GM18873 (cell line): ENCODE data around the gene DDN.
A peak's percentile ranks its signal among the peaks of the same experiment; 100 is the strongest.

Experiments
- ATAC-seq: cut with Tn5 transposase; IDR thresholded peaks from one replicate; pipeline ENCODE4 v1.9.1; 2021; ENCODE audit warnings: mild to moderate bottlenecking, moderate library complexity, moderate number of reproducible peaks; ENCODE audit not compliant: unreplicated experiment, low FRiP score

DDN gene

DNA sequence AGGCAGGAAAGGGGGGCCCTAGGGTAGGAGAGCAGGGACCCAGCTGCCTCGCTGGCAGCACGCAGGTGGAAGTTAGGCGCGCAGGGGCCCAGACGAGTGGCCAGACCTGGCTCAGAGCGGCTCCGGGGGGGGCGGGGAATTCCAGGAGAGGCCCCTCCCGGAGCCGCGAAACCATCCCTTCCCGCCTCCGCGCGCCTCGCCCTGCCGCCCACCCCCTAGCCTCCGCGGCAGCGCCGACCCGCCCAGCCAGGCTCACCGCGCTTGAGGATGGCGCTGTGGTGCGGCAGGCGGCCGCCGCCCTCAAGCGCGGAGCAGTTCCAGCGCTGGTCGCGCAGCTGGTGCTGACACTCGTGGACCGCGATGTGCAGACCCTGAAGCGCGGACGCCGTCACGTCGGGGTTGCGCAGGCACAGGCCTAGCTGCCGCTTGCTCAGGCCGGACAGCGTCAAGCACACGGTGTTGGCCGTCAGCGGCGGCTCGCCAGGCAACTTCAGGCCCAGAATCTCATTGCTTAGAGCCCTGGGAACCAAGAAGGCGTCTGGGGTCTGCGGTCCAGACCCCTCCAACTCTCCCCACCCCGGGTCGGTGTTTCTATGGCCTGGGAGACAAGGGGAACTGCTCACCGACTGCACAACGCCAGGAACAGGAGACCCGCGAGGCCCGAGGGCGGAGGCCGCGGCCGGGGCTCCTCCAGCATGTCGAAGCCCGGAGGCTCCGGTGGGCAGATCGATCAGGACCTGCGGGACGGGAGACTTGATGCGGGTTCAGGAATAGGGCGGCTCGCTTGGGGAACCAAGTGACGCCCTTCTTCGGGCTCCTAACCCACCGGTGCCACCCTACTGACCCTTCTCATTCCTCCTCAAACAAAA lies 29.1 kb downstream of the DDN start:
- ATAC-seq = no peak

DNA sequence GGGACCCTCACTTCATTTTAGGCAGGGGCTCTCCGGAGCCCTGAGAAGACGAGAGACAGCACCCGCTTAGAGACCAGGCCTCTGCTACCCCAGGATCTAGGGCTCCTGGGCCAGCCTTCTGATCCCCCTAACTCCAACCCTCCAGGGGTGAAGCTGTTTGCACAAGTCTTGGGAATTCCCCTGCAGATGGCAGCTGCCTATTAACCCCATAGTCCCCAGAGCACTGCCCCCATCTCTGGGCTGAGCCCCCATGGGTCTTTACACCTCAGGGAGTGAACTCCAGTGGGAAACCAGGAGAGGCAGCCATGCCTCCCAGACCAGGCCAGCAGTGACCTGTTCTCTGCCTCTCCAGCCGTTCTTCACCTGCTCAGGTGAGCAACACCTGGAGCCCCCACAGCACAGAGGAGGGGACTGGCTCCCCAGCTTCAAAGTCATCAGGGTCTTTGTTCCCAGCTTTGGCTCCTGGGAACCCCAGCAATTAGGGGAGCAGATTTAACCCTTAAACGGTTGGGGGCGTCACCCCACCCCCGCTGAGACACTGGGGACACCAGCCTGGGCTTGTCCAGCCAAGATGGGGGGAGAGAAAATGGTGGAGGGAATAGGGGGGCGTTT lies 29.9 kb downstream of the DDN start:
- ATAC-seq = no peak

DNA sequence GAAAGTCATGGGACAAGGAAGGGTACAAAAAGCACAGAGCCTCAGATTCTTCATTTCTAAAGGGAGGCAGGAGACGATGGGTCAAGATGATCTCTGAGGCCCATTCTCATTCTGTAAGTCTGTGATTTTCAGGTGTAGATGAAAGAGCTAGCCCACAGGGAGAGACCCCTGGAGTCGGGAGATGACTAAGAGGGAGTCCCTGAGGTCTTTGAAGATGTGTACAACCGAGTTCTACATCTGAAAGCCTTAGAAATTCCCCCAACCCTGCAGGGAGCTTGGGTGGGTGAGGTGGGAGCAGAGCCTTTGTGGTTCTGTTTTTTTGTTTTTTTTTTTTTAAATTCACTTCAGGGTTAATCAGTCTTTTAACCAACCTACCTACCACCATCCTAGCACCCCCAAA lies 30.7 kb downstream of the DDN start:
- ATAC-seq = no peak

DNA sequence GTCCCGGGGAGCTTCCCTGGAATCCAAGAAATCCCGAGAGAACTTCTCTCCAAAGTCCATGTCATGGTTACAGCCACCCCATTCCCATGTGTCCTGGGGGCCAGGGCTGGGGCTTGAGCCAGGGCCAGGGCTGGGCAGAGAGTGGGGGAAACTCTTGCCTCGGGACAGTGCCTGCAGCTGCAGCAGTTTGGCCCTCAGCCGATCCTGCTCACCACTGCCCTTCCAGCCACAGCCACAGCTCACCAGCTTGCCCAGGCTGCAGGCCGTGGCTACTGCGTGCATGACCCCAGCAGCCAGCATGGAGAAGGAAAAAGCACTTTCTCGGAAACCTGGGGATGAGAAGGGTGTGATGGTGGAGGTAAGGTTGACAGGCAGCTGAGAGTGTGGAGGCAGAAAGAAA lies 31.2 kb downstream of the DDN start:
- ATAC-seq = no peak

DNA sequence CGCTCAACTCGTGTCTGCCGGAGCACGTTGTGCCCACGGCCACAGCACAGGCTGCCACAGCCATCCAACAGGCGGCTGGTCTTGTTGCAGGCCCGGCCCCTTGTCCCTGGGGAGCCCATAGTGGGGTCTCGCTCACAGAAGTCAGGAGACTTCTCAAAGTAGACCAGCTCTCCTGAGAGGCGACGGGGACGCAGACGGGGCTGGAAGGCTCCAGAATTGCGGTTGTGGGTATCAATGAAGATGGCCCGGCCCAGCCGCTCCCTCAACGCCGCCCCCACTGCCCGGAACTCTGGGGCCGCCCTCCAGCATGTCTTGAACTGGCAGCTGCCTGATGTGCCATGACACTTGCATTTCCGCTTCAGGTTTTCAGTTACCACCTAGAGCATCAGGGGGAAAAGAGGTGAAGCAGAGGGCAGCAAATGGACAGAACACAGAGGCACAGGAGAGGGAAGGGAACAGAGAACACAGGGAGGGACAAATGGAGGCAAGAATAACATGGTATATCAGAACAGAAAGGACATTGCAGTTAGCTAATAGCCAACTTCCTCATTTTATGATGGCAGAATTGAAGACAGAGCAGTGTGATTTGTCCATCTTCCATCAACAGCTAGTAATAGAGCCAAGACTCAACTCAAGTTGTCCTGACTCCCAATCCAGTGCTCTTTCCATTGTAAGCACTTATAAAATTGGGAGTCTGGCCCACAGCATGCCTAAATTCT lies 32.8 kb downstream of the DDN start:
- no peak for ATAC-seq

DNA sequence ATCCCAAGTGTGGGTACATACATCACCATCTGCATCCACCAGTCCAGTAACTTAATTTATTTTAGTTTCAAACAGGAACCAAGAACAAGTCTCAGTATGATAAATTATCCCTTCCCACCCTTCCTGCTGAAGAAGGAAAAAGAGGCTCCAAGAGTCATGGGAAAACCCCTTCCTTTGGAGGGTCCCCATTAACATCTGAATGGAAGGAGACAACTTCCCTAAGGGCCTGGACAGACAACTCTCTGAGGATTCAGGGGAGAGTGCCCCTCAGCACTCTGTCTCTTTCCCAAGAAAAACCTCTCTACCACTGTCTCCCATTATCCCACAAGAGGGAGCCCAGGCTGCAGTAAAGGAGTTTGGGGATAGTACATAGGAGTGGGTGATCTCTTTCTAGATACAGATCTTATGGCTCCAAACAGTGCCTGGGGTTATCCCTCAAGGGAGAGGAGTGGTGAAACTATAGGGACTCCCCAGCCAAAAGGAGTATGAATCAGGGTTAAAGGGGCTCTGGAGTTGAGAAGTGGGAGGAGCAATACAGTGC lies 33.8 kb downstream of the DDN start:
- no peak for ATAC-seq

DNA sequence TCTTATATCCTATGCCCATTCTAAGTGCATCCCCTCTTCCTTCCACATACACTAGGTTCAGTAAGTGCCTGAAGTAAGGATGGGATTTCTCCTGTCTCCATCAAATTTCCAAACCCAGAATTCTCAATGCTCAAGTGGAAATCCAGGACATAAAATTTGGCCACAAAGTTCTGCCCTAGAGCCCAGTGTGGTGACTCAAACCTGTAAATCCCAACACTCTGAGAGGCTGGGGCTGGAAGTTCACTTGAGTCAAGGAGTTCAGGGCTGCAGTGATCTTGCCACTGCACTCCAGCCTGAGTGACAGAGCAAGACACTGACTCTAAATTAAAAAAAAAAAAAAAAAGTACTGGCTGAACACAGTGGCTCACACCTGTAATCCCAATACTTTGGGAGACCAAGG lies 37.4 kb downstream of the DDN start:
- ATAC-seq = no peak

DNA sequence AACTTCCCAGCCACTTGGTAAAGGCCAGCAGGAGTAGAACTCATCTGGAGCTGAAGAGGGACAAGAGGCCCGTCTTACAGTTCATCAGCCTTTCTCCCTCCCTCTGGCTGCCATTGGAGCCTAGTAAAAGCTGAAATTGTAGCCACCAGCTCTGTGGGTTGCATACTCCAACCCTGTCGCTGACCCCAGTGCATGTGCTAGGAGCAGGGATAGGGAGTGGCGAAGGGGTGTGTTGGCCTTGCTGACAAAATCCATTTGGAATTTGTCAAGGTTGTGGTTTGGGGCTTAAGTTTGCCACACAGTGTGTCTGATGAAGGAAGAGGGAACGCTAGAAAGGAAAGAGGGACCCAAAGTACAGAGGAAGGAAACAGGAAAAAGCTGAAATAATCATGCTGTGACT lies 37.8 kb downstream of the DDN start:
- ATAC-seq = no peak

DNA sequence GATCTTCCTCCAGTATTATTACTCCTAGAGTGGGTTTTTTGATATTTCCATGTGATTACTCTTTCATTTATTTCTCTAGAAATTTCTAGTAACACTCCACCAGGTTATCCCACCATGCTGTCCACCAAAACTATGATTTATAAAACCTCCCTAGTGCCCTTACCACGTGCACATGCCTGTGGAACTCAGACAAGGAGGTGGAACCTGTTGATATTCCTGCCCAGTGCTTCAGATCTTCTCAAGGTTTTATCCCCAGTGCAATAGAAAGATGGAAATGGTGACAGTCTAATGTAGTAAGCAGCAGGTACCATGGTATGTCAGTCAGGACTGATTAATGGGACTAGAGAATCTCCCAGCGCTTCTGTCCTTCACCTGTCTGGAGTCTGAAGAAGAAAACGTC lies 38.3 kb downstream of the DDN start:
- ATAC-seq = no peak

DNA sequence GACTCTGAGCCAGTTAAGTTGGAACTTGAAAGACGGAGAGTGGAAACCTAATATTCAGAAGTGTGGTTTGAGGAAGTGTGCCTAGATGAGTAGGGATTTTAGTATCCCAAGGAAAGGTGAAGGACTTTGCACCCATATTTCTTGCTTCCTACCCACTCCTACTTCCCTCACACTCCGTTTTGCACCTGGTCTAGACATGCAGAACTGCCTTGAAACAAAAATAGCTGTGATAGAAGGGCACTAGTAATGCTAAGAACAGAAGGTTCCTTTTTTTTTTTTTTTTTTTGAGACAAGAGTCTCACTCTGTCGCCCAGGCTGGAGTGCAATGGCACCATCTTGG lies 41.2 kb downstream of the DDN start:
- ATAC-seq = no peak

DNA sequence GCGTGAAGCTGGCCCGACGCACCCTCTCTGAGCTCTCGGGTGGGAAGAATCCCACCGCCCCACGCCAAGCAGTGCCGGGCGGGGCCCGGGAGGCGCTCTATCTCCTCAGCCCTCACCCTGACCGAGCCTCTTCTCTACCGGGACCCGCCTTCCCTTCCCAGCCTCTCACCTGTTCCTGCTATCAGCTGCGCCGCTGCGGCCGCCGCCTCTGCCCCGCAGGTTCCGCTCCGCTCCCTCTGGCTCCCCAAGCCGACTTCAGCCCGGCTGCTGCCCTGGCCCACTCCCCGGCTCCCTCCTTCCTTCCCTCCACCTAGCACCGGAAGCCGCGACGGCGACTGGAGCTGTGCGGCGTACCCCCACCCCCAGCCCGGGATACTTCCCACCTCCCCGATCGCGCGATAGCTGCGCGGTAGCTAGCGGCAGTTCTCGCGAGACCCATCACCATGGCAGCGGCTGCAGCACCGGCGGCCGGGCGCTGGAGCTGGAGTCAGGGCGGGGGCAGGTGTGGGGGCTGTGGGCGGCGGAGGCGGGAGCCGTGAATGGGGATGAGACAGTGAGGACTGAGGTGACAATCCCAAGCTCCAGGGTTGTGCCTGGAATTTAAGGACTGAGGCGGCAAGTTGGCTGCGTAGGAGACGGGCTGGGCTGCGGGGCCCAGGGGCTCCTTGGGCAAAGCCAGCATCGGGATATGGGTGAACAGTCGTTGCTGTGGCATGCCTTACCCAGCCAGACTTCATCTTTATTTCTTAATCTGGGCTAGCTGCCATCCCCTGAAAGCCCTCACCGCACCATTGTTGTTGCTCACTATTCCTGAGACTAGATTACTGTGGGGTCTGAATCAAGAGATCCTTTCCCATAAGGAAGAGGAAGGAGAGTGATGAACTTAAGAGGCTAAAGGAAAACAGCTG lies 41.8 kb downstream of the DDN start, which contains the start of gene ARF3:
Gene ARF3, minus strand, starts transcription at position 347 of the 908 bp plus-strand sequence. CDS start 16,392 bp downstream, outside the sequence.
- ATAC-seq = peak; percentile 85

DNA sequence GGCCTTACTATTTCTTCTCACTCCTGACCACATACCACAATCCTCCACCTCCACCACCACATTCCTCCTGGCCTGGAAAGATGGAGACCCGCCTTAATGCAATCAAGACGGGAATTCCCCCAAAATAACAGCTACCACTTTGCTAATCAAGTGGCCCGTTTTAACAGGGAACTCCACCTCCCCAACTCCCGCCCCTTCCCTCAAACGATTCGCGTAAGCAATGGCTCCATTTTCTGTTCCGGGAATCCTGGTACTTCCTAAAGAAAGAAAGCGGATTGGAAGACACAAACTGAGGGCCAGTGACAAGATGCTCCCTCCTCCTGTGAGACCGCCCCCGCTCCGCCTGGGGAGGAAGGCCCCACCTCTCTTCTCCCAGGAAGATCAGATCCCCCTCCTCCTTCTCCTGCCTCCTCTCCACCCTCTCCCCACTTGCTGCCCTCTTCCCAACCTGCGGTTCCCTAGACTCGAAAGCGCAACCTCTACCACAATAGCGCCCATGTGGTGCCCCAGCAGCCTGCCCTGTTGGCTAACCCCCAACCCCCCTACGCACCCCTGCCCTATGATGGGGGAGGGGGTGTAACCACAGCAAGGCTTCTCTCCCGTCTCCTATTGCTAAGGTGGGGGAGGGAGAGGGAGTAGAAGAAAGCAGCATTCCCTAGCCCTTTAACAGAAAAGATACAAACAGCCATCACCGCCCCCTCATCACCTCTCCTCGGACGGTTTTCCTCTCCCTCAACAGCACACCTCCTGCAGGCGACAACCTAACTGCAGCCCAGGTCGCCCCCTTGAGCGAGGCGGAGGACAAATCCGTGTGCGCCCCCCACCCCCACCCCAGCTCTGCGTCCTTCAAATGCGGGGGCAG lies 42.7 kb downstream of the DDN start:
- no peak for ATAC-seq

DNA sequence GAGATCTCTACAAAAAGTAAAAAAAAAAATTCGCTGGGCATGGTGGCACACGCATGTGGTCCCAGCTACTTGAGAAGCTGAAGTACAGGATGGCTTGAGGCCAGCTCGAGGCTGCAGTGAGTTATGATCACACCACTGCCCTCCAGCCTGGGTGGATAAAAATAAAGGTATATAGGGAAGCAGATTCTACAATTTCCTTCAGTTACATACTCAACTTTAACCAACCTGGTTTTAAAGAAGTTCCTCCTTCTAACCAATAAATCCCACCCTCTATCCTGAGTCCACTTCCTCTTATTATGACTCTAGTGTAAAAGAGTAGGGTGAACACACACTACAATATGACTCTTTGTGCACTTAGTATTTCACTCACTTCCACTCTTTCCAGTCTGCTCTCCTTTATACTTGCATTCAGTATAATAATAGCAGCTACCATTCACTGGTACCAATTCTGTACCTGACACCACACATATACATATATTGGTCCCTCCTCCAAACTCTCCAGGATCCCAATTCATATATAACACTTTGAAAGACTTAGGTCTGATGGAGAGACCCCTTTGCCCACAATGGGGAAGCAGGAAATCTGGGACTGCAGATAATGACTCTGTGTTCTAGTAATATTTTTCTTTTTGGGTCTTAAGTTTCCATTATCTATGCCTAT lies 44.2 kb downstream of the DDN start:
- no peak for ATAC-seq

DNA sequence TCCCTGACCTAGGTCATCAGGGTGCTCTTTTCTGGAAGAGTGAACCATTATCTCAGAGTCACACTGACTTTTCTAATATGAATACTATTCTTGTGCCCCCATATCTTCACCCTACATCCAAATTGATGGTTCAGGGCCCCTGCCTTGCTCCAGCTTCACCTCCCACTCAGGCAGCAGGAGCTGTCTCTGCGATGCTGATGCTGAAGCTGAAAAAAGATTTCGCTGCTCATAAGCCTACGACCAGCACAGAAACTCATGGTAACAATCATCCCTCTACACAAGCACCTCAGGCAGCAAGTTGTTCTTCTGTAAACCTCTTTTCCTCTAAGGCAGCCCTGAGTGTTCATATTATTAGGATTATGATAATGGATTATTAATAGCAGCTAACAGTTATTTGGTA lies 45.1 kb downstream of the DDN start:
- ATAC-seq = no peak

DNA sequence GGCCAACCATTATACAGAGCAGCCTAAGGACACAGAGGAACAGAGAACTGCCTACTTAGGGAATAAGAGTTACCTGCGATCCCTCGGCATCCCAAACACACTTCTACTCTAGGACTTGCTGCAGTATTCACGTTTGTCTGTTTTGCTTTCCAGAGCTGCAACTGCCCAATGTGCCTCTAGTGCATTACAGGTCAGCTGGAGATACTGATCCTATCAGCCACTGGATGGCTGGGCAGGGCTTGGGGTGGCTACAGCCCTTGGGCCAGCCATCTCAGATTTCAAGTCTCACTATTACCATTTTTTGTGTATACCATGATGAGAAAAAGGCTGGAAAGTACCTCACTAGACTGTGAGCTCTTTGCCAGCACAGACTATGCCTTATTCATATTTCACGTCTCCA lies 46.5 kb downstream of the DDN start:
- no peak for ATAC-seq

DNA sequence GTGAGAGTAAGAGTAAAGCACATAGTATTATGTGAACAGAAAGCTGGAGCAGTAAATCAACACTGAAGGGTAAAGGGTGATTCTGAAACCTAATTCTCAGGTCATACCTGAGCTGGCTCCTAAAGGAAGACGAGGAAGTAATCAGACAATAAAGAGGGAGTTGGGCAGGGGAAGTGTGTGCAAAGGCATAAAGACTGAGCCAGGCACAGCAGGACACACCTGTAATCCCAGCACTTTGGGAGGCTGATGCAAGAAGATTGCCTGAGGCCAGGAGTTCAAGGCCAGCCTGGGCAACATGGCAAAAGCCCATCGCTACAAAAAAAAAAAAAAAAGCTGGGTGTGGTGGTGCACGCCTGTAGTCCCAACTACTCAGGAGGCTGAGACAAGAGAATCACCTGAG lies 51.4 kb downstream of the DDN start:
- ATAC-seq = no peak

DNA sequence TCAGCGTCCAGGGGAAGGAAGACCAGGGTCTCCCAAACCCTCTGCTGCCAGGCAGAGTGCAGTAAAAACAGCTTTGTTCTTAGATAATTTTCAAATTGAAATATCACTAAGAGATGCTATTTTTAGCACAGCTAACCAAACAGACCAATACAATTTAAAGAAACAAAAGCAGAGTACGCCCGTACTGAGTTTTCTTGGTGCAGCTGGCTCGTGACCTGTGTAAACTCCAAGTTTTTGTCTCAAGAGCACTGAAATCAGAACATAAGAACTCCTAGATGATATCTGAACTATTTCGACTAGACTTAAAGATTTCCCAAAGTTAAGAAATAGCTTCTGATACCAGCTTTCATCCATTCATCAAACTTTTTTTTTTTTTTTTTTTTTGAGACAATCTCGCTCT lies 52.2 kb downstream of the DDN start:
- no peak for ATAC-seq

DNA sequence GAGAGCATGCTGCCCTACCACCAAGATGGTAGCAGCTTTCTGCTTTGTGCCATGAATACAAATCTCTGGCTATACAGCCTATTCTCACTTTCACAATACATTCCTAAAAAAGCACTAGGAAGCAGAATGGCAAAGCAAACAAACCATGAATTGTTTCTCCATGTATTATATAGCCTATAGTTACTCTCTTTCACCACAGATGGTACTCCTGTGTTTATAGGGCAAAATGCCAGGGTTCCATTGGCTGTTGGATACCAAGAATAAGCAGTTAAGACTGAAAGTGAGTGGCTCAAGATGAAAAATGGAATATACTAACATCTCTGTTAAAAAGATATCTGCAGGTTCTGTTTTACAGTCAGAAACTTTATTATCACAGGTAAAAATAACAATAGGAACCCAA lies 53.0 kb downstream of the DDN start:
- no peak for ATAC-seq
